Psoas muscle (tissue), 8 donors: ENCODE results near the gene KLHL25. TPM values are rescaled to one million over a fixed set of nuclear protein-coding genes. Genes with fewer than 3 reads are reported as not detected.
A peak's percentile ranks its signal among the peaks of the same experiment; 100 is the strongest.

Experiments
- ATAC-seq, 4 donors: fragments of 200-7000 bp; cut with Tn5 transposase; one replicate each; pipeline ENCODE4 v1.9.1; 2020; ENCODE audit warnings: moderate library complexity in 3 of 4, mild to moderate bottlenecking in 2 of 4
- DNase-seq, 2 donors: peaks; one replicate each; pipeline ENCODE4 v3.0.0-alpha.2; 2020
- H3K27ac ChIP-seq: fragments of 200-600 bp; one replicate; pipeline ENCODE4 v1.8.0; 2022
- H3K27me3 ChIP-seq, 3 donors: fragments of 200-600 bp in 1 of 3; one replicate each; pipeline versions ENCODE4 v1.6.1 to v1.8.0; 2013 to 2022; ENCODE audit warnings: low read length in 2 of 3, mild to moderate bottlenecking in 2 of 3, moderate library complexity in 1 of 3; ENCODE audit not compliant: insufficient read depth in 3 of 3
- H3K36me3 ChIP-seq, 2 donors: fragments of 200-600 bp in 1 of 2; one replicate each; pipeline versions ENCODE4 v1.6.1 to v1.8.0; 2013 to 2022; ENCODE audit warnings: low read depth in 1 of 2, mild to moderate bottlenecking in 1 of 2, moderate library complexity in 1 of 2; ENCODE audit not compliant: insufficient read depth in 1 of 2
- H3K4me1 ChIP-seq: fragments of 200-600 bp; one replicate; pipeline ENCODE4 v1.8.0; 2022
- H3K4me3 ChIP-seq: fragments of 200-600 bp; one replicate; pipeline ENCODE4 v1.8.0; 2022; ENCODE audit warnings: mild to moderate bottlenecking
- H3K9me3 ChIP-seq: fragments of 200-600 bp; one replicate; pipeline ENCODE4 v1.8.0; 2022
- CTCF ChIP-seq: fragments of 200-600 bp; IDR thresholded peaks from one replicate; pipeline ENCODE4 v1.8.0; 2022; ENCODE audit warnings: antibody characterized with exemption
- WGBS, 3 donors: extraction: QIAGEN DNeasy Blood & Tissue Kit; methylation state at CpG; one replicate each; pipeline versions ENCODE4 v1.1.6 to v1.1.7; 2013; 5-methylcytosine and 5-hydroxymethylcytosine counted together
- intact Hi-C, 2 donors: fragments of 100-400 bp; cut with DNase I; formaldehyde crosslinking; loops; one replicate each; pipeline versions ENCODE4 v1.11.0 to v1.14.2; 2022
- polyA plus RNA-seq, 3 donors: library from polyadenylated mRNA; stranded (reverse); fragments of 200-250 nt; gene quantifications; one replicate each; pipeline ENCODE4 v1.2.3, GENCODE V29; 2013
- total RNA-seq, 4 donors: library from RNA; stranded (reverse); fragmentation: NEBNext Ultra II Directional in 2 of 4; extraction: Animal tissue kit (Norgen Biotek cat#: 25700) in 2 of 4; gene quantifications; one replicate each; pipeline versions ENCODE4 v1.2.1 to v1.2.4, GENCODE V29; 2021 to 2023
- donor health status: healthy with polysubstance abuse.
- donor health status: DM: no; HTN: no; CAD: no; lungs with moderate emphysema.
- donor health status: Bipolar disorder and iron deficiency.
- donor health status: healthy.
- donor health status: DM: yes; HTN: yes; CAD: no.
- donor health status: DM: no; HTN: no; CAD: no.
- donor health status: DM: no; HTN: no; CAD: no.
- donor health status: DM: yes; HTN: yes; CAD: no.

KLHL25 gene
- total and polyA plus RNA-seq, 7 donors: 3.8 to 15.7 (median 8.1) TPM

- Histone ChIP-seq H3K9me3 (no peaks in the 10 kb centered on the region), H3K27ac (no peak overlapping the region), H3K4me3 (no peak overlapping the region), H3K36me3 (no peaks in the 10 kb centered on the region), H3K27me3 (no peaks in the 10 kb centered on the region), H3K4me1 (peaks cover 62% of the 10 kb centered on the region)
- DNase-seq (no peak), ATAC-seq (peak; percentile 65 to 82 (median 74))
- WGBS, 3 donors: 35 to 47% (median 40%) methylated on average over 10 of the region's 10 CpGs
- TF ChIP-seq CTCF: no peak
- intact Hi-C loops: no loop called here
These were observed 16.5 kb downstream of the KLHL25 start for GRCh38 chr15:85778107-85778776.

GRCh38 chr15:85777250-85778106 lies 17.2 kb downstream of the KLHL25 start:
- intact Hi-C loops: no loop called here
- H3K4me3 ChIP-seq: no peak overlapping the region
- no peaks in the 10 kb centered on the region for H3K27me3 ChIP-seq
- peaks cover 61% of the 10 kb centered on the region for H3K4me1 ChIP-seq
- TF ChIP-seq CTCF: no peak
- H3K9me3 ChIP-seq: no peaks in the 10 kb centered on the region
- 67 to 83% (median 73%) methylated on average over 18 of the region's 18 CpGs for WGBS, 3 donors
- ATAC-seq: peak in 2 of 4 donors; percentile 25 to 26
- no peak for DNase-seq
- H3K36me3 ChIP-seq: no peaks in the 10 kb centered on the region
- H3K27ac ChIP-seq: no peak overlapping the region

GRCh38 chr15:85773970-85774369 lies 20.8 kb downstream of the KLHL25 start:
- ATAC-seq (no peak), DNase-seq (no peak)
- Histone ChIP-seq H3K27ac (no peak overlapping the region), H3K9me3 (no peaks in the 10 kb centered on the region), H3K36me3 (peaks cover 0 to 5% of the 10 kb centered on the region in 2 donors), H3K27me3 (no peaks in the 10 kb centered on the region), H3K4me1 (peaks cover 55% of the 10 kb centered on the region), H3K4me3 (no peak overlapping the region)
- TF ChIP-seq CTCF: no peak
- intact Hi-C loops: no loop called here
- 93 to 96% (median 94%) methylated on average over 10 of the region's 10 CpGs for WGBS, 3 donors

GRCh38 chr15:85773249-85773648 lies 21.5 kb downstream of the KLHL25 start:
- Histone ChIP-seq H3K27me3 (no peaks in the 10 kb centered on the region), H3K4me3 (no peak overlapping the region), H3K9me3 (no peaks in the 10 kb centered on the region), H3K4me1 (peaks cover 48% of the 10 kb centered on the region), H3K27ac (peak overlapping the region; percentile 10), H3K36me3 (peaks cover 0 to 12% of the 10 kb centered on the region in 2 donors)
- ATAC-seq (no peak), DNase-seq (no peak)
- no peak for TF ChIP-seq CTCF
- 86 to 92% (median 88%) methylated on average over 11 to 12 of the region's 12 CpGs for WGBS, 3 donors
- intact Hi-C loops: no loop called here
